Measurements from ENCODE around the gene NCAM2. TPM values are rescaled to one million over a fixed set of nuclear protein-coding genes. Genes with fewer than 3 reads are reported as not detected.

NCAM2 gene
- total and polyA plus RNA-seq, 2 experiments from 2014 or later = 0.36 to 0.83 TPM

DNA sequence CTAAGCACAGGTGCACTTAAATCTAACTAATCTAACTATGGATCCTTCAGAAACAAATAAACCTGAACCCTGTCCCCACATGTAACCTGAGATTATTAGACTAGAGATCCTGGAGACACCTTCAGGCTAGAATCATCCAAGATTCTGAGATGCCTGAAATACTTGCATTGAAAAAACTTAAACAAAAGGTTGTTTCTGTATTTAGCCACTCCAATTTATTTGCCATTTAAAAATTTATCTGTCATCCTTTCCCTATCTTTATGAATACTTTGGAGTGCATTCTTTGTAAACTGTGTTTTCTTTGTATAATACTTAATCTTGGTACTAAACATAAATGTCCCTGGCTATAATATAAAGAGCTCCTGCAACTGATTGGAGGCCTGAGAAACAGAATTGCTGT lies 270.7 kb downstream of the NCAM2 start:
- TF ChIP-seq, protein P1, sequence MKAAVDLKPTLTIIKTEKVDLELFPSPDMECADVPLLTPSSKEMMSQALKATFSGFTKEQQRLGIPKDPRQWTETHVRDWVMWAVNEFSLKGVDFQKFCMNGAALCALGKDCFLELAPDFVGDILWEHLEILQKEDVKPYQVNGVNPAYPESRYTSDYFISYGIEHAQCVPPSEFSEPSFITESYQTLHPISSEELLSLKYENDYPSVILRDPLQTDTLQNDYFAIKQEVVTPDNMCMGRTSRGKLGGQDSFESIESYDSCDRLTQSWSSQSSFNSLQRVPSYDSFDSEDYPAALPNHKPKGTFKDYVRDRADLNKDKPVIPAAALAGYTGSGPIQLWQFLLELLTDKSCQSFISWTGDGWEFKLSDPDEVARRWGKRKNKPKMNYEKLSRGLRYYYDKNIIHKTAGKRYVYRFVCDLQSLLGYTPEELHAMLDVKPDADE (IDR thresholded peaks at IDR 0.05) = no peak
- no peak for TF ChIP-seq EZH2phosphoT487 (IDR thresholded peaks at IDR 0.05; ENCODE audit: unreplicated experiment)
- H3K4me1 ChIP-seq (ENCODE audit: insufficient read depth) = no peaks in the 10 kb centered on the region
- no peaks in the 10 kb centered on the region for H3K27me3 Mint-ChIP-seq (ENCODE audit: insufficient read depth, low read depth, poor library complexity)
- no peaks in the 10 kb centered on the region; the same call in 2 of the 3 replicates for H3K36me3 Mint-ChIP-seq (ENCODE audit: low read depth)
- H3K4me2 ChIP-seq = no peak overlapping the region; the same call in 1 of the 2 replicates
- H3K9me3 Mint-ChIP-seq = no peaks in the 10 kb centered on the region
- no peaks in the 10 kb centered on the region for H3K36me3 ChIP-seq (ENCODE audit: insufficient read depth)
- no peak overlapping the region for H3K4me3 ChIP-seq
- H3K27ac ChIP-seq (ENCODE audit: low read depth) = no peak overlapping the region
- H3F3A ChIP-seq (replicated peaks; ENCODE audit: low read depth) = no peaks in the 10 kb centered on the region
- H2AFZ ChIP-seq = no peak overlapping the region; the same call in 1 of the 2 replicates
- H3K27ac Mint-ChIP-seq = no peak overlapping the region
- H3K79me2 ChIP-seq (replicated peaks; ENCODE audit: insufficient read depth) = no peaks in the 10 kb centered on the region
- no peaks in the 10 kb centered on the region for H4K20me1 ChIP-seq (replicated peaks; ENCODE audit: insufficient read depth)
- H3K4me3 Mint-ChIP-seq = no peak overlapping the region
- H3K9me2 ChIP-seq (ENCODE audit: insufficient read depth) = no peaks in the 10 kb centered on the region
- DNase-seq (ENCODE audit: low spot score) (peak; percentile 21), ATAC-seq (no peak)
- H3K27me3 ChIP-seq (ENCODE audit: insufficient read depth) = no peaks in the 10 kb centered on the region
- peaks cover 5% of the 10 kb centered on the region; the same call in 1 of the 3 replicates for H3K4me1 Mint-ChIP-seq

DNA sequence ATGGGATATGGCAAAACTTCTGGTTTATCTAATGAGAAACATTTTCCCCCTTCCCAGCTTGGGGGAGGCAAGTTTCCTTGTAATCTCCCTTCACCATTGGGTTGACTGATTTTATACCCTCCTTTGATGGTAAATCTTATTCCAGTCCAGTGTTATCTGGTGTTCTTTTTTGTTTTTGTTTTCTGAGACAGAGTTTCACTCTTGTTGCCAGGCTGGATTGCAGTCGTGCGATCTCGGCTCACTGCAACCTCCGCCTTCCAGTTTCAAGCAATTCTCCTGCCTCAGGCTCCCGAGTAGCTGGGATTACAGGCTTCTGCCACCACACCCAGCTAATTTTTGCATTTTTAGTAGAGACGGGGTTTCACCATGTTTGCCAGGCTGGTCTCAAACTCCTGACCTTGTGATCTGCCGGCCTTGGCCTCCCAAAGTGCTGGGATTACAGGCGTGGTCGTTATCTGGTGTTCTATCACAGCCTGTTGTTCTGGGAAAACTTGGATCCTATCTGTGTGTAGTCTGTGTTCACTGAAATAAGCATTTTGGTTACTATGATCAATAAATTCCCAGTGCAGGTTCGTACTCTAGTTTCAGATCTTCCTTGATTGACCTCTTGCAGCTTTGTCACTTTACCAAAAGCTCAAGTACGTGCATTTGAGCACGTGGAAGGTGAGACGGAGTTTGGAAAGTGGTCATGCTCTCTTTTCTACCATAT lies 281.1 kb downstream of the NCAM2 start:
- Histone ChIP-seq H4K20me1 (replicated peaks; ENCODE audit: insufficient read depth) (no peaks in the 10 kb centered on the region), H3K4me3 (no peak overlapping the region), H3F3A (replicated peaks; ENCODE audit: low read depth) (no peaks in the 10 kb centered on the region), H3K79me2 (replicated peaks; ENCODE audit: insufficient read depth) (no peaks in the 10 kb centered on the region), H2AFZ (peak overlapping the region; percentile 5; the same call in 1 of the 2 replicates), H3K27me3 (ENCODE audit: insufficient read depth) (no peaks in the 10 kb centered on the region), H3K4me1 (ENCODE audit: insufficient read depth) (no peaks in the 10 kb centered on the region), H3K36me3 (ENCODE audit: insufficient read depth) (no peaks in the 10 kb centered on the region), H3K4me2 (no peak overlapping the region), H3K27ac (ENCODE audit: low read depth) (no peak overlapping the region), H3K9me2 (ENCODE audit: insufficient read depth) (no peaks in the 10 kb centered on the region)
- Mint-ChIP-seq H3K36me3 (ENCODE audit: low read depth) (no peaks in the 10 kb centered on the region), H3K9me3 (no peaks in the 10 kb centered on the region), H3K27ac (no peak overlapping the region), H3K27me3 (ENCODE audit: insufficient read depth, low read depth, poor library complexity) (no peaks in the 10 kb centered on the region), H3K4me3 (no peak overlapping the region), H3K4me1 (no peaks in the 10 kb centered on the region)
- ATAC-seq (no peak), DNase-seq (ENCODE audit: low spot score) (no peak)
- TF ChIP-seq ZNF331 (CRISPR knock-in tag; IDR thresholded peaks at IDR 0.05; ENCODE audit: low read depth) (no peak), ZNF114 (CRISPR knock-in tag; IDR thresholded peaks at IDR 0.05) (no peak), NANOG (IDR thresholded peaks at IDR 0.05; ENCODE audit: borderline replicate concordance) (no peak), POLR2AphosphoS5 (IDR thresholded peaks at IDR 0.05; ENCODE audit: low read depth) (no peak), JUNB (IDR thresholded peaks at IDR 0.05; ENCODE audit: unreplicated experiment) (no peak), EZH2 (IDR thresholded peaks at IDR 0.05; ENCODE audit: low read depth, unreplicated experiment) (no peak), CREB1 (CRISPR knock-in tag; IDR thresholded peaks at IDR 0.05; ENCODE audit: low read depth) (no peak)
- TF ChIP-seq, protein P1 (IDR thresholded peaks at IDR 0.05) = no peak
- TF ChIP-seq, protein P2, sequence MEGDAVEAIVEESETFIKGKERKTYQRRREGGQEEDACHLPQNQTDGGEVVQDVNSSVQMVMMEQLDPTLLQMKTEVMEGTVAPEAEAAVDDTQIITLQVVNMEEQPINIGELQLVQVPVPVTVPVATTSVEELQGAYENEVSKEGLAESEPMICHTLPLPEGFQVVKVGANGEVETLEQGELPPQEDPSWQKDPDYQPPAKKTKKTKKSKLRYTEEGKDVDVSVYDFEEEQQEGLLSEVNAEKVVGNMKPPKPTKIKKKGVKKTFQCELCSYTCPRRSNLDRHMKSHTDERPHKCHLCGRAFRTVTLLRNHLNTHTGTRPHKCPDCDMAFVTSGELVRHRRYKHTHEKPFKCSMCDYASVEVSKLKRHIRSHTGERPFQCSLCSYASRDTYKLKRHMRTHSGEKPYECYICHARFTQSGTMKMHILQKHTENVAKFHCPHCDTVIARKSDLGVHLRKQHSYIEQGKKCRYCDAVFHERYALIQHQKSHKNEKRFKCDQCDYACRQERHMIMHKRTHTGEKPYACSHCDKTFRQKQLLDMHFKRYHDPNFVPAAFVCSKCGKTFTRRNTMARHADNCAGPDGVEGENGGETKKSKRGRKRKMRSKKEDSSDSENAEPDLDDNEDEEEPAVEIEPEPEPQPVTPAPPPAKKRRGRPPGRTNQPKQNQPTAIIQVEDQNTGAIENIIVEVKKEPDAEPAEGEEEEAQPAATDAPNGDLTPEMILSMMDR (conservative IDR thresholded peaks at IDR 0.05; ENCODE audit: low read depth in 2 of 2) = no peak
- TF ChIP-seq, protein P3, sequence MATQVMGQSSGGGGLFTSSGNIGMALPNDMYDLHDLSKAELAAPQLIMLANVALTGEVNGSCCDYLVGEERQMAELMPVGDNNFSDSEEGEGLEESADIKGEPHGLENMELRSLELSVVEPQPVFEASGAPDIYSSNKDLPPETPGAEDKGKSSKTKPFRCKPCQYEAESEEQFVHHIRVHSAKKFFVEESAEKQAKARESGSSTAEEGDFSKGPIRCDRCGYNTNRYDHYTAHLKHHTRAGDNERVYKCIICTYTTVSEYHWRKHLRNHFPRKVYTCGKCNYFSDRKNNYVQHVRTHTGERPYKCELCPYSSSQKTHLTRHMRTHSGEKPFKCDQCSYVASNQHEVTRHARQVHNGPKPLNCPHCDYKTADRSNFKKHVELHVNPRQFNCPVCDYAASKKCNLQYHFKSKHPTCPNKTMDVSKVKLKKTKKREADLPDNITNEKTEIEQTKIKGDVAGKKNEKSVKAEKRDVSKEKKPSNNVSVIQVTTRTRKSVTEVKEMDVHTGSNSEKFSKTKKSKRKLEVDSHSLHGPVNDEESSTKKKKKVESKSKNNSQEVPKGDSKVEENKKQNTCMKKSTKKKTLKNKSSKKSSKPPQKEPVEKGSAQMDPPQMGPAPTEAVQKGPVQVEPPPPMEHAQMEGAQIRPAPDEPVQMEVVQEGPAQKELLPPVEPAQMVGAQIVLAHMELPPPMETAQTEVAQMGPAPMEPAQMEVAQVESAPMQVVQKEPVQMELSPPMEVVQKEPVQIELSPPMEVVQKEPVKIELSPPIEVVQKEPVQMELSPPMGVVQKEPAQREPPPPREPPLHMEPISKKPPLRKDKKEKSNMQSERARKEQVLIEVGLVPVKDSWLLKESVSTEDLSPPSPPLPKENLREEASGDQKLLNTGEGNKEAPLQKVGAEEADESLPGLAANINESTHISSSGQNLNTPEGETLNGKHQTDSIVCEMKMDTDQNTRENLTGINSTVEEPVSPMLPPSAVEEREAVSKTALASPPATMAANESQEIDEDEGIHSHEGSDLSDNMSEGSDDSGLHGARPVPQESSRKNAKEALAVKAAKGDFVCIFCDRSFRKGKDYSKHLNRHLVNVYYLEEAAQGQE (IDR thresholded peaks at IDR 0.05; ENCODE audit: unreplicated experiment) = no peak

Data from GM23338 (cell line).